ENCODE measurements around the gene ODAD3.

Gene ODAD3

GRCh38 chr19:11448410-11448809 is 13.5 kb upstream of the ODAD3 start:
- TF ChIP-seq FOXP2 (optimal IDR thresholded peaks at IDR 0.05; ENCODE audit: borderline replicate concordance, extremely low read depth, extremely low read length, insufficient read depth) (no peak), POLR2AphosphoS5 (IDR thresholded peaks at IDR 0.05; ENCODE audit: low read depth, low read length) (no peak), TAF1 (IDR thresholded peaks at IDR 0.05; ENCODE audit: borderline replicate concordance, insufficient read depth, low read length) (no peak), SIN3A (IDR thresholded peaks at IDR 0.05; ENCODE audit: borderline replicate concordance, insufficient read depth, low read length) (no peak)
- TF ChIP-seq, protein P1, sequence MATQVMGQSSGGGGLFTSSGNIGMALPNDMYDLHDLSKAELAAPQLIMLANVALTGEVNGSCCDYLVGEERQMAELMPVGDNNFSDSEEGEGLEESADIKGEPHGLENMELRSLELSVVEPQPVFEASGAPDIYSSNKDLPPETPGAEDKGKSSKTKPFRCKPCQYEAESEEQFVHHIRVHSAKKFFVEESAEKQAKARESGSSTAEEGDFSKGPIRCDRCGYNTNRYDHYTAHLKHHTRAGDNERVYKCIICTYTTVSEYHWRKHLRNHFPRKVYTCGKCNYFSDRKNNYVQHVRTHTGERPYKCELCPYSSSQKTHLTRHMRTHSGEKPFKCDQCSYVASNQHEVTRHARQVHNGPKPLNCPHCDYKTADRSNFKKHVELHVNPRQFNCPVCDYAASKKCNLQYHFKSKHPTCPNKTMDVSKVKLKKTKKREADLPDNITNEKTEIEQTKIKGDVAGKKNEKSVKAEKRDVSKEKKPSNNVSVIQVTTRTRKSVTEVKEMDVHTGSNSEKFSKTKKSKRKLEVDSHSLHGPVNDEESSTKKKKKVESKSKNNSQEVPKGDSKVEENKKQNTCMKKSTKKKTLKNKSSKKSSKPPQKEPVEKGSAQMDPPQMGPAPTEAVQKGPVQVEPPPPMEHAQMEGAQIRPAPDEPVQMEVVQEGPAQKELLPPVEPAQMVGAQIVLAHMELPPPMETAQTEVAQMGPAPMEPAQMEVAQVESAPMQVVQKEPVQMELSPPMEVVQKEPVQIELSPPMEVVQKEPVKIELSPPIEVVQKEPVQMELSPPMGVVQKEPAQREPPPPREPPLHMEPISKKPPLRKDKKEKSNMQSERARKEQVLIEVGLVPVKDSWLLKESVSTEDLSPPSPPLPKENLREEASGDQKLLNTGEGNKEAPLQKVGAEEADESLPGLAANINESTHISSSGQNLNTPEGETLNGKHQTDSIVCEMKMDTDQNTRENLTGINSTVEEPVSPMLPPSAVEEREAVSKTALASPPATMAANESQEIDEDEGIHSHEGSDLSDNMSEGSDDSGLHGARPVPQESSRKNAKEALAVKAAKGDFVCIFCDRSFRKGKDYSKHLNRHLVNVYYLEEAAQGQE (IDR thresholded peaks at IDR 0.05; ENCODE audit: insufficient read depth in 1 of 2, low read depth in 2 of 2, low read length in 2 of 2): no peak

DNA sequence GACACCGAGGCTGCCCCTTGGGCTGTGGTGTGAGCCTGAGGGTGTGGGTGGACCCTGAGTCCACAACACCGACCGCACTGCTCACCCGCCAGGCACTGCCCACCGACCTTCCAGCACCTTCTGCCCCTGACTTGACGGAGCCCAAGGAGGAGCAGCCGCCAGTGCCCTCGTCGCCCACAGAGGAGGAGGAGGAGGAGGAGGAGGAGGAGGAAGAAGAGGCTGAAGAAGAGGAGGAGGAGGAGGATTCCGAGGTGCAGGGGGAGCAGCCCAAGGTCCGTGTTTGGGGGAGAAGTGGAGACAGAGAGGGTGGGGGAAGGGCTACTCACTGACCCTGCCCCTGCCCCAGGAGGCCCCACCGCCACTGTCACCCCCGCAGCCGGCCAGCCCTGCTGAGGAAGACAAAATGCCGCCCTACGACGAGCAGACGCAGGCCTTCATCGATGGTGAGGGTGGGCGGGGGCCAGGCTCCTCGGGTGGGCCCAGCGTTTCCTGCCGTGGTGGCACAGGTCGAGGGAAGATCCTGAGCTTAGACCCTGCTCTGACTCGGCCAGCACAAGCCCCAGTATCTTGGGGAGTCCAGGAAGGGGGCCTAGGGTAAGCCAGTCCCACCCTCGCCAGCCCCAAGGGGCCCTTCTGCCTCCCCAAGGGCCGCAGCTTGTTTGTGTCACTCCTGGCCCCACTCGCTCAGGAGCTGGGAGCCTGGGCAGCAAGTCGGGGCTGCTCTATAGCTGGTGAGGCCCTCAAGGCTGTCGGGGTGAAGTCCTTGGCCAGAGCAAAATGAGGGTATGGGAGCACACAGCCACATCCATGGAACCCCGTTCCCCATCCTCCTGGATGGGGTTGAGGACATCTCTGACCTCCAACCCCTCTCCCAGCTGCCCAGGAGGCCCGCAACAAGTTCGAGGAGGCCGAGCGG is 12.7 kb upstream of the ODAD3 start:
- TF ChIP-seq FOXP2 (optimal IDR thresholded peaks at IDR 0.05; ENCODE audit: borderline replicate concordance, extremely low read depth, extremely low read length, insufficient read depth): no peak
- TF ChIP-seq SIN3A (IDR thresholded peaks at IDR 0.05; ENCODE audit: borderline replicate concordance, insufficient read depth, low read length): no peak
- no peak for TF ChIP-seq TAF1 (IDR thresholded peaks at IDR 0.05; ENCODE audit: borderline replicate concordance, insufficient read depth, low read length)
- TF ChIP-seq, protein P1 (IDR thresholded peaks at IDR 0.05; ENCODE audit: insufficient read depth in 1 of 2, low read depth in 2 of 2, low read length in 2 of 2): no peak
- no peak for TF ChIP-seq POLR2AphosphoS5 (IDR thresholded peaks at IDR 0.05; ENCODE audit: low read depth, low read length)

GRCh38 chr19:11446652-11447301 is 11.9 kb upstream of the ODAD3 start:
- TF ChIP-seq FOXP2 (optimal IDR thresholded peaks at IDR 0.05; ENCODE audit: borderline replicate concordance, extremely low read depth, extremely low read length, insufficient read depth): peak; percentile 50
- TF ChIP-seq POLR2AphosphoS5 (IDR thresholded peaks at IDR 0.05; ENCODE audit: low read depth, low read length): no peak

GRCh38 chr19:11446271-11446651 is 11.3 kb upstream of the ODAD3 start:
- no peak for TF ChIP-seq POLR2AphosphoS5 (IDR thresholded peaks at IDR 0.05; ENCODE audit: low read depth, low read length)
- TF ChIP-seq SIN3A (IDR thresholded peaks at IDR 0.05; ENCODE audit: borderline replicate concordance, insufficient read depth, low read length): no peak
- TF ChIP-seq FOXP2 (optimal IDR thresholded peaks at IDR 0.05; ENCODE audit: borderline replicate concordance, extremely low read depth, extremely low read length, insufficient read depth): no peak
- TF ChIP-seq TAF1 (IDR thresholded peaks at IDR 0.05; ENCODE audit: borderline replicate concordance, insufficient read depth, low read length): no peak
- TF ChIP-seq, protein P1 (IDR thresholded peaks at IDR 0.05; ENCODE audit: insufficient read depth in 1 of 2, low read depth in 2 of 2, low read length in 2 of 2): no peak

- TF ChIP-seq SIN3A (IDR thresholded peaks at IDR 0.05; ENCODE audit: borderline replicate concordance, insufficient read depth, low read length) (no peak), POLR2AphosphoS5 (IDR thresholded peaks at IDR 0.05; ENCODE audit: low read depth, low read length) (no peak), FOXP2 (optimal IDR thresholded peaks at IDR 0.05; ENCODE audit: borderline replicate concordance, extremely low read depth, extremely low read length, insufficient read depth) (no peak), TAF1 (IDR thresholded peaks at IDR 0.05; ENCODE audit: borderline replicate concordance, insufficient read depth, low read length) (no peak)
- TF ChIP-seq, protein P1 (IDR thresholded peaks at IDR 0.05; ENCODE audit: insufficient read depth in 1 of 2, low read depth in 2 of 2, low read length in 2 of 2): no peak
Observed at GRCh38 chr19:11445141-11445540, 10.2 kb upstream of the ODAD3 start.
